GM18511 (cell line): ENCODE results near the gene MAP4K1.

Source experiments
- ATAC-seq: cut with Tn5 transposase; IDR thresholded peaks from one replicate; pipeline ENCODE4 v1.9.1; 2021; ENCODE audit warnings: mild to moderate bottlenecking, moderate library complexity; ENCODE audit not compliant: unreplicated experiment

MAP4K1 gene

DNA sequence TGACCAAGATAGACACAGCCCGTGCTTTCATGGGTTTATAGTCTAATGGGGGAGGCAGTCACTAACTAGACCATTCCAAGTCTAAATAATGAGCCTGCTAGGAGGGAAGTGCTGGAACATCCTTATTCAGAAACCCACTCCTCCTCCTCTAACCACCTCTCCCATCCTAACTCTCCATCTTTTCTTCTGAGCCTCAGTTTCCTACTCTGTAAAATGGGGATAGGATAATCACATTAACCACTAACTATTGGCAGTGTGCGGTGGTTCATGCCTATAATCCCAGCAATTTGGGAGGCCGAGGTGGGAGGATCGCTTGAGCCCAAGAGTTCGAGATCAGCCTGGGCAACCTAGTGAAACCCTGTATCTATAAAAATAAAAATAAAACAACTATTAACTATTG, 68.7 kb downstream of the MAP4K1 start:
- ATAC-seq, result no peak

DNA sequence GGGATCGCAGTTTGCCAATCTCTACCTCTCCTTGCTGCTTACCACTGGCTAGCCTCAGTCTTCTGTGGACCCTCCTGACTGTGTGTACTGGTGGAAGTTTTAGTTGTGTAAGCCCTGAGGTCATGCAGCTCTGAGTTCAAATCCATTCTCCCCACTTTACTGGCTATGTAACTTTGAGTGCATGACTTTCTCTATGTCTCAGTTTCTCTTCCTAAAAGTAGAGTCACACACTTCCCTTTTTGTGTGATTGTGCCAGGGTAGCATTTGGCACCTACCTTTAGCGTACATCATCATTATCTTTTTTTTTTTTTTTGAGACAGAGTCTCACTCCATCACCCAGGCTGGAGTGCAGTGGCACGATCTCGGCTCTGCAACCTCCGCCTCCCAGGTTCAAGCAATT, 70.3 kb downstream of the MAP4K1 start:
- ATAC-seq, result no peak

DNA sequence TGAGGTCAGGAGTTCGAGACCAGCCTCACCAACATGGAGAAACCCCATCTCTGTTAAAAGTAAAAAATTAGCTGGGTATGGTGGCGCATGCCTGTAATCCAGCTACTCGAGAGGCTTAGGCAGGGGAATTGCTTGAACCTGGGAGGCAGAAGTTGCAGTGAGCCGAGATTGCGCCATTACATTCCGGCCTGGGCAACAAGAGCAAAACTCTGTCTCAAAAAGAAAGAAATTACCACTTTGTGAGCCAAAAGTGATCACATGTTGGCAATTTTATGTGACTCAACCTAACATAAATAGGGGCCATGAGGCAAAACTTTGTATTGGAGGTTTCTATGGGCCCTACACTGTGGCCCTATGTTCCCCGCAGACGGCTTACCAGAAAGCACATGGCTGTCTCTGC, 72.2 kb downstream of the MAP4K1 start:
- no peak for ATAC-seq

DNA sequence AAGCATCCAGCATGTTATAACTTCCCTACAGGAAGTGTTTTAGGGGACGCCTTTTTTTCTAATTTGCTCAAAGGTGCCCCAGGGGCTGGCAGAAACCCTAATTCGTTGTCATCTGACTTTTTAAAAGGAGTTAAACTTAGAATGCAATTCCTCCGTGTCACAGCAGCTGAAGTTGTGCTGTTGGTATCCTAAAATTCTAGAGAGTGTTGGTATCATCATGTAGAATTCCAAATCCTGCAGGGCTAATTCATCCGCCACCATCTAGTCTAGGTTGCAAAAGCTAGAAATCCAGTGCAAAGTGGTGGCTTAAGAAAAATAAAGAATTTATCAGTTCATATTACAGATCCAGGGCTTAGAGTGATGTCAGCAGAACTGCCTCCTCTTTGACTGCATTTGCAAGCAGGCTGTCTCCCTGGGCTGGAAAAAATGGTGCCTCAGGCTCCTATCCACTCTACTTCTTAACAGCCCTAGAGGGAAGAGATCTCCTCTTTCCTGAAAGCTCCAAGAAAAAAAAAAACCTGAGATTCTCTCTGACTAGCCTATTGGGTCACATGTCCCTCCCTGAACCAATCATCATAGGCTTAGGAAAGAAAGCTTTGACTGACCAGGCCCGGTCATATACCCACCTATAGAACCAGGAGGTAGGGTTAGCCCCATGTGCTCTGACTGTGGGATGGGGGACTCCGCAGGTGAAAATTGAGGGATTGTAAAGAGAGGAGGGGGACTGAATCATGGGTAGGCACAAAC, 73.0 kb downstream of the MAP4K1 start:
- no peak for ATAC-seq

DNA sequence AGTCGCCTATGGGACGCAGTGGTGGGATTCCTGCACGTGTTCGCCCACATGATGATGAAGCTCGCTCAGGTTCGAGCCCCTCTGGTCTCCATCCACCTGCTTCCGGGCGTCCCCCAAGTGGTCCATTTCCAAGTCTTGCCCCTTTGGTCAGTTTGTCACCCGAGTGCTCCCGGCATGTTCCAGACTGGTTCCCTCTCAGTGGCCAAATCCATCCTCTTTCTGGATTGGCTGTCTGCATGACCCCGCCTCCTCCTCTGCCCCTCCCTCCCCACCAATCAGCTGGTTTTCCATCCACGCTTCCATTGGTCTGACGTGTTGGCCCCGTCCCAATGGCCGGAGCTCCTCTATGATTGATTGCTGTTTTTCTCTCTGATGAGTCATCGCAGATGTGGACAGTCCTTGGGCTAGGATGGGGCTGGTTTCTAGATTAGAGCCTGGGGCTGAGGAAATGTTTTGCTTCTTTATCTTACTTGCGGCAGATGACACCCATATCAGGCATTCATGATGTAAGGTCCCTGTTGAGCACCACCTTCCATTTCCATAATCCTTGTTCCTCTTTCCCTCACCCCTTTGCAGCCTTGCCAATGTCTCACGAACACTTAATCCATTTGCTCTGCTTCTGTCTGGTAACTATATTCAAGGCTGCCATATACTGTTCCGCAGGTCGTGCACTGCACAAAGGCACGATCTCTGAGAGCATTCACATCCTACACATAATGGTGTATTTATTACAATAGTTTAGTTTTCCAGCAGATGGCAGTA, 73.8 kb downstream of the MAP4K1 start:
- peak; percentile 78 for ATAC-seq

DNA sequence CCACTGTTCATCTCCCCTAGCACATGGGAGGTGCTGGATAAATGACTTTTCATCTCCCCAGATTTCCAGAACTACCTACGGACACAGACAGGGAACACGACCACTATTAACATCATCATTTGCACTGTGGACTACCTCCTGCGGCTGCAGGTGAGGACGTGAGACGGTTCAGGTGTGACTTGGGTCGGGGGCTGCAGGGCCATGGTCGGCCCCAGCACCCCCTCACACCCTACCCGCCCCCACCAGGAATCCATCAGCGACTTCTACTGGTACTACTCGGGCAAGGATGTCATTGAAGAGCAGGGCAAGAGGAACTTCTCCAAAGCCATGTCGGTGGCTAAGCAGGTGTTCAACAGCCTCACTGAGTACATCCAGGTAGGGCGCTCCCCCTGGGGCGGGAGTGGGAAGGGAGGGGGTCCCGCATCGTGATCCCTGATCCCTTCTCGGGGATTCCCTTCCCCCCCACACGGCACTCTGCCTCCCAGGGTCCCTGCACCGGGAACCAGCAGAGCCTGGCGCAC, 74.4 kb downstream of the MAP4K1 start:
- ATAC-seq, result no peak

DNA sequence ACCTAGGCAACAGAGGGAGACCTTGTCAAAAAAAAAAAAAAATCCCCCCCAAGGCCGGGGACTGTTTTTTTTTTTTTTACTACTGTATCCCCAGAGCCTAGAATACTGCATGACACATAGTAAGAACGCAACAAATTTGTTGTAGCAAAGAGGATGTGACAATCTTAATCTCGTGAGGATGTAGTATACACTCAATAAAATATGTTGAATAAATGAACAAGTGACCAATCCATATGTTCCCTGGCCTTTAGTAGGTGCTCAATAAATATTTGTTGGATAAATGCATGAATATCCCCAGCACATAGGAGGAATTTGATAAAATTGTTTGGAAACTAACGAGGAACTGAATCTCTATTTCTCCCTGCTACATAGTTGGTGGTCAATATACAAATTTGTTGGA, 75.7 kb downstream of the MAP4K1 start:
- ATAC-seq, result no peak

DNA sequence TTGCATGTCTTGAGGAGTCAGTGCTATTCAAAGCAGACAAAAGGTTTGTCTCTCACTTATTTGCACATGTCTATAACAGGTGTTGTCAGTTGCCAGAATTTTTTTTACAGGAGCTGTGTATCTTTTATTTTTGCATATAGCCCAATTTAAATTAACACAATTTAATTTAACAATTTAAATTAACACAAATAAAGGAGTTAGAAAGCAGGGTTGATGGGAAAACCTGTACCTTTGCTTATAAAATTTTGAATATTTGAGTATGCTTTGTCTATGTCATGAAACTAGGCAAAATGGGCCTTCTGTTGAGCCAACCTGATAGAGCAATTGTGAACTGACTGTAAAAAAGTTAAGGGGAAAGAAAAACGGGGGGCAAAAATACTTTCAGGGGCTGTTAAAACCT, 78.0 kb downstream of the MAP4K1 start:
- ATAC-seq, result no peak

DNA sequence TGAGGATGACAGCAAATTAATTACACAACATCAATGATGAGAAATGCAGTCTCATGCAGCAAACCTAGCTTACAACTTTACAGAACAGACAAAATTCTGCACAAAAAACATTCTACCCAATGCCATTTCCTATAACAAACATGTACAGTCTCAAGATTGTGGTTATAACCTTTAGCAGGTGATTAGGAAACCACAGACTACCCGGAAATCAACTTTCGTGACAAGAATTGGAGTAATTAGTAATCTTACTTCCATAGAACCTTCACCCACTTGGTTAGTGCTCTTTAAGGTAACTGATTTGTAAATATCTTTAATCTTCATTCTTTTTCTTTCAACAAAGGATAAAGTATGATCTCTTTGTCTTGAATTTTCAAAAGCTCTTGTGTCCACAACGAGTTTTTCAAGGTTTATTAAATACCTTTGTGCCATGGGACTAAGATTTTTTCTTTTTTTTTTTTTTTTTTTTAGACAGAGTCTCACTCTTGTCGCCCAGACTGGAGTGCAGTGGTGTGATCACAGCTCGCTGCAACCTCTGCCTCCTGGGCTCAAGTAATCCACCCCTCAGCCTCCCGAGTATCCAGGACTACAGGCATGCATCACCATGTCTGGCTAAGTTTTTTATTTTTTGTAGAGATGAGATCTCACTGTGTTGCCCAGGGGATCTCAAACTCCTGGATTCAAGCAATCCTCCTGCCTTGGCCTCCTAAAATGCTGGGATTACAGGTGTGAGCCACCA, 78.8 kb downstream of the MAP4K1 start:
- no peak for ATAC-seq

DNA sequence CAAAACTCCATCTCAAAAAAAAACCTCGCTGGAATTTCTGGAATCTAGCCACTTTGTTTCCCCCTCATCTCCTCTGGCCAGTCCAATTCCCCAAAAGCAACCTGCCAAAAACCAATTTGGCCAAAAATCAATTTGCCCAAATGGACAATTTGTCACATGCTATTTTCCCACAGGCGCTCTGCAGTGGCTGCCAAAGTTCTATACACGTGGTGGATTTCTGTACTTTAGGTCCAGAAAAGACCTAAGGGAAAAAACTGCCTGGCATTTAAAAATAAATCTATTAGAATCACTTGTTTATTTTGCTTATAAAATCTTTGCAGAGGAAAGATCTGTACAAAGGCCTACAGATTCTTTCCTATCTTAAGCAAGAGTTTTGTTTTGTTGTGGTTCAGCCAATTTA, 79.4 kb downstream of the MAP4K1 start:
- no peak for ATAC-seq
